ENCODE measurements around the gene CCNDBP1.

GRCh38 chr15:43169888-43170287 lies 15.3 kb upstream of the CCNDBP1 start:
- TF ChIP-seq CTCF (IDR thresholded peaks at IDR 0.05; ENCODE audit: low read depth, low read length) (no peak), EZH2phosphoT487 (IDR thresholded peaks at IDR 0.05; ENCODE audit: low read depth) (no peak)

Measured in OCI-LY3 (cell line).